ENCODE results near the gene HOMER2.

DNA sequence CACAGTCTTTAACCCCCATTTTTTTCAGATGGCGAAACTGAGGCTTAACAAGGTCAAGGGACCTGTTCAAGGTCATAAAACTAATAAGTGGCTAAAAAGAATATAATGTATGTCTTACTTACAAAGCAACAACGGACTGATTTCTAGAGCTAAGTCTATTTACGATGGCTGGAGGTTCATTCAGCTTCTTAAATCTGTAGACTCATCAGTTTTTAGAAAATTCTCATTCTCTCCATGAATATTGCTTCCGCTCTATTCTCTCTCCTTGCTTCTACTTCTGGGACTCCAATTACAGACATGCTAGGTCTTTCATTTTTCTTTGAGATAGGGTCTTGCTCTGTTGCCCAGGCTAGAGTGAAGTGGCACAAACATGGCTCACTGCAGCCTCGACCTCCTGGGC is 74.2 kb downstream of the HOMER2 start:
- TF ChIP-seq, protein P1, sequence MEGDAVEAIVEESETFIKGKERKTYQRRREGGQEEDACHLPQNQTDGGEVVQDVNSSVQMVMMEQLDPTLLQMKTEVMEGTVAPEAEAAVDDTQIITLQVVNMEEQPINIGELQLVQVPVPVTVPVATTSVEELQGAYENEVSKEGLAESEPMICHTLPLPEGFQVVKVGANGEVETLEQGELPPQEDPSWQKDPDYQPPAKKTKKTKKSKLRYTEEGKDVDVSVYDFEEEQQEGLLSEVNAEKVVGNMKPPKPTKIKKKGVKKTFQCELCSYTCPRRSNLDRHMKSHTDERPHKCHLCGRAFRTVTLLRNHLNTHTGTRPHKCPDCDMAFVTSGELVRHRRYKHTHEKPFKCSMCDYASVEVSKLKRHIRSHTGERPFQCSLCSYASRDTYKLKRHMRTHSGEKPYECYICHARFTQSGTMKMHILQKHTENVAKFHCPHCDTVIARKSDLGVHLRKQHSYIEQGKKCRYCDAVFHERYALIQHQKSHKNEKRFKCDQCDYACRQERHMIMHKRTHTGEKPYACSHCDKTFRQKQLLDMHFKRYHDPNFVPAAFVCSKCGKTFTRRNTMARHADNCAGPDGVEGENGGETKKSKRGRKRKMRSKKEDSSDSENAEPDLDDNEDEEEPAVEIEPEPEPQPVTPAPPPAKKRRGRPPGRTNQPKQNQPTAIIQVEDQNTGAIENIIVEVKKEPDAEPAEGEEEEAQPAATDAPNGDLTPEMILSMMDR (conservative IDR thresholded peaks at IDR 0.05; ENCODE audit: low read depth, low read length): no peak
- TF ChIP-seq EZH2 (IDR thresholded peaks at IDR 0.05; ENCODE audit: low read length, unreplicated experiment) (no peak), EZH2phosphoT487 (IDR thresholded peaks at IDR 0.05; ENCODE audit: borderline replicate concordance, low read length) (no peak)

Data from PC-3 (cell line).